Thyroid gland (tissue), 4 donors: Measurements from ENCODE around the gene NFATC4.

Source experiments
- CTCF ChIP-seq, 6 experiments: fragments of 200-600 bp in 3 of 6; fragments of 450-650 bp in 3 of 6; sonication (generic) in 3 of 6; IDR thresholded peaks; one replicate each; pipeline ENCODE4 v1.5.1; 2016 to 2019; ENCODE audit warnings: antibody characterized with exemption in 6 of 6, mild to moderate bottlenecking in 2 of 6, inconsistent platforms in 1 of 6, moderate library complexity in 1 of 6
- POLR2A ChIP-seq, 2 donors: fragments of 450-650 bp; IDR thresholded peaks; one replicate each; pipeline ENCODE4 v1.6.1; 2017; ENCODE audit warnings: antibody characterized with exemption in 2 of 2, mild to moderate bottlenecking in 2 of 2, moderate library complexity in 1 of 2

- TF ChIP-seq CTCF (IDR thresholded peaks at IDR 0.05) (no peak), POLR2A (IDR thresholded peaks at IDR 0.05) (no peak)
Measured at GRCh38 chr14:24382064-24382371, 14.0 kb downstream of the NFATC4 start.
